Central memory CD8-positive, alpha-beta T cell (primary cell): ENCODE measurements around the gene CNTN1.

Source experiments
- ATAC-seq: fragments of 150-1000 bp; cut with Tn5 transposase; replicated peaks from 2 replicates; pipeline ENCODE4 v1.10.0; 2022; ENCODE audit warnings: mild to moderate bottlenecking, moderate FRiP score, moderate number of reproducible peaks; ENCODE audit not compliant: poor library complexity, severe bottlenecking; ENCODE audit errors: extremely low read depth
- DNase-seq, 2 donors: peaks; one replicate each; pipeline ENCODE4 v3.0.0; 2021; ENCODE audit warnings: low spot score in 2 of 2
- H3K27ac Mint-ChIP-seq: one replicate; pipeline ENCODE4 v1.8.0; 2022; ENCODE audit warnings: low read depth, mild to moderate bottlenecking, moderate library complexity, mixed read lengths
- H3K27me3 Mint-ChIP-seq: one replicate; pipeline ENCODE4 v1.8.0; 2022; ENCODE audit warnings: mixed read lengths
- H3K36me3 Mint-ChIP-seq: one replicate; pipeline ENCODE4 v1.8.0; 2022; ENCODE audit warnings: mild to moderate bottlenecking, moderate library complexity, mixed read lengths; ENCODE audit not compliant: insufficient read depth
- H3K4me1 Mint-ChIP-seq: one replicate; pipeline ENCODE4 v1.8.0; 2022; ENCODE audit warnings: mixed read lengths
- H3K4me3 Mint-ChIP-seq: one replicate; pipeline ENCODE4 v1.8.0; 2022; ENCODE audit warnings: mild to moderate bottlenecking, moderate library complexity, mixed read lengths
- H3K9me3 Mint-ChIP-seq: one replicate; pipeline ENCODE4 v1.8.0; 2022; ENCODE audit warnings: mixed read lengths

Gene CNTN1

DNA sequence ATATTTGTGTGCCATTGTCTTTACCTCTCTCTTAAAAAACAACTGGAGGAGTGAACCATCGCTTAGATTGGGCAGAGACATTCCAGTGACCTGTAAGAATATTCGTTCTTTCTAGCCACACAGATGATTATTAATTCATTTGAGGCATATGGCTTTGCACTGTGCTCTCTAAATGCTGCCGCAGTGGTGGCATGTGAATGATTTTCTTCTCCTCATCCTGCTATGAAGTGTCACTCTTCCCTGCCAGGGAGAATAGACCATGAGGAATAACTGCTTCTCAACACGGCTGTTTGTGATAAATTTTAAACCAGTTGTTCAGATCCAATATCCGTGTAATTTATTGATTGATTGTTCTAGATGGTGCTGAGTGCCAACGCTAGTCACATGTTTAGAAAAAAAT, 225.3 kb downstream of the CNTN1 start:
- Mint-ChIP-seq H3K27me3 (no peaks in the 10 kb centered on the region), H3K9me3 (no peaks in the 10 kb centered on the region), H3K4me3 (no peak overlapping the region), H3K36me3 (no peaks in the 10 kb centered on the region), H3K4me1 (no peaks in the 10 kb centered on the region), H3K27ac (no peak overlapping the region)
- no peak for DNase-seq
- no peak for ATAC-seq

DNA sequence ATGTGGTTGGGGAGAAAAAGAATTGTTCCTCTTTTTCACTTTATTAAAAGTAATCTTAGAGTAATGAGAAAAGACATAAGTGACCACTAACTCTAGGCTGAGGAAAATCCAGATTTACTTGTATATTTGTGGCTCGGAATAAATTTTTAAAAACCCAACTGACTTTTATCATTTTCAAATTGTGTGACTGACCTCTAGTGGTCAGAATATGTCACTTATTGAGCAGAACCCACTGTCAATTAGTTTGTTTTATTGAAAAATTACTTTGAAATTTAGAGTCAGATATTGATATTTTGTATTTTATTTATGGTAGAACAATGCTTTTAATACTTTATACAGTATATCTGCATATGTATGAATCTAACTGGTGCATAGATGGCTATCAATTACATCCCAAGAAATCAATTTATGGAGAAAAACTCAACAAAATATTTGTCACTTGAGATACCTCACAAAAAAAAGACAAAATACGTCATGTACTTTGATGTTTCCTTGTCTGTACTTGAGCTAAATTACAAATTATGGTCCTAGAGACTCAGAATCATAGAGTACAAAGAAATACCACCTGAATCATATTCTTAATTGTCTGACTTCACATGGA, 229.4 kb downstream of the CNTN1 start:
- Mint-ChIP-seq H3K4me3 (no peak overlapping the region), H3K36me3 (no peaks in the 10 kb centered on the region), H3K4me1 (no peaks in the 10 kb centered on the region), H3K27ac (no peak overlapping the region), H3K9me3 (no peaks in the 10 kb centered on the region), H3K27me3 (no peaks in the 10 kb centered on the region)
- DNase-seq (no peak), ATAC-seq (no peak)

DNA sequence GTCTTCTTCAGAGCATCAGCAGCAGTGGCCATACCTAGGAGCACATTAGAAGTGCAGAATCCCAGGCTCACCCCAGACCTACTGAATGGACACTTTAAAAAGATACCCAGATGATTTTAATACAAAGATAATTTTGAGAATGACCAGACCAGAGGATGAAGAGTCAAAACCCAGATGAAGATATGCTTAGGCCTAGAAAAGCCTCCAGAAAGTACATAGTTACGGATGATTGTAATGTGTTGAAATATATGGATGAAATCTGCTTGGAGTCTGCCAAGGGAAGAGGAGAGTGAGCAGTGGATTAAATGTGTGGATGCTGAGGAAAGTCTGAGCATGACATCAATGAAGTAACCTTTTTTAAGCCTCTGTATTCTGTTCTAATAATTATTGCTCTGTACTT, 245.7 kb downstream of the CNTN1 start:
- no peak overlapping the region for H3K4me3 Mint-ChIP-seq
- H3K27ac Mint-ChIP-seq: no peak overlapping the region
- H3K4me1 Mint-ChIP-seq: no peaks in the 10 kb centered on the region
- no peaks in the 10 kb centered on the region for H3K36me3 Mint-ChIP-seq
- no peaks in the 10 kb centered on the region for H3K27me3 Mint-ChIP-seq
- no peaks in the 10 kb centered on the region for H3K9me3 Mint-ChIP-seq
- DNase-seq (no peak), ATAC-seq (no peak)

DNA sequence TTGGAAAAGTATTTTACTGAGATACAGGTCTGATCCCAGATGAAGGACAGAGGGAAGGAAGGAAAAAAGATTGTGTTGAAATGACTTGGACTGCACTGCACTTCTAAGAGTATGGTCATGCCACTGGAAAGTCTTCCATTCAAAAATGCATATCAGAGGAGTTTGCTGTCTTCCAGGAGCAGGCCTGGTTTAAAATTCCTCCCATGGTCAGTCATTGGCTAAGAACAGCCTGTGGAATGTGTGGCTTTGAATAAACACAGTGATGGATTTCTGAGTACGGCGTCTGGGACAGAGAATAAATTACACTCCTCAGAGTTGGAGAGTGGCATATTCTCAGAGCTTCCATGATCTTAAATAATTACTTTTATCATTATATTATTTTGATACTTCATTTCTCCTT, 250.1 kb downstream of the CNTN1 start:
- no peak overlapping the region for H3K4me3 Mint-ChIP-seq
- H3K27ac Mint-ChIP-seq: no peak overlapping the region
- H3K27me3 Mint-ChIP-seq: no peaks in the 10 kb centered on the region
- H3K36me3 Mint-ChIP-seq: no peaks in the 10 kb centered on the region
- no peaks in the 10 kb centered on the region for H3K9me3 Mint-ChIP-seq
- ATAC-seq (no peak), DNase-seq (no peak)
- H3K4me1 Mint-ChIP-seq: no peaks in the 10 kb centered on the region

DNA sequence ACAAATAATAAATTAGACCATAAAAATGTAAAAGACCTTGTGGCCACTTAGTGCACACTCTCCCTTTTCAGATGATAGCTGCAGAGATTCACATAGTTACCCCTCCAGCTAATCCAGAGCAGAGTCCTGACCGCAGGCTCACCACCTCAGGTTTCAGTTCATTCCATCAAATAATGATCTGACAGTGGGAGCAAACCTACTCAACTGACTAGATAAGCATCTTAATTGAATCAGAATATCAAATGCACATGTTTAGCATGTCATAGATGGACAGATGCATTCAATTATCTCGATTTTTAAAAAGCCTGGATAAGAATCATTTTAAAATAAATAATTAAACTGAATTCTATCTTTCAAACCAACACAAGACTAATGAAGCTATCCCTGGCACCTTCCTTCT, 253.5 kb downstream of the CNTN1 start:
- no peaks in the 10 kb centered on the region for H3K36me3 Mint-ChIP-seq
- no peaks in the 10 kb centered on the region for H3K4me1 Mint-ChIP-seq
- H3K4me3 Mint-ChIP-seq: no peak overlapping the region
- H3K27me3 Mint-ChIP-seq: peaks cover 9% of the 10 kb centered on the region
- no peak overlapping the region for H3K27ac Mint-ChIP-seq
- no peaks in the 10 kb centered on the region for H3K9me3 Mint-ChIP-seq
- DNase-seq (no peak), ATAC-seq (no peak)

DNA sequence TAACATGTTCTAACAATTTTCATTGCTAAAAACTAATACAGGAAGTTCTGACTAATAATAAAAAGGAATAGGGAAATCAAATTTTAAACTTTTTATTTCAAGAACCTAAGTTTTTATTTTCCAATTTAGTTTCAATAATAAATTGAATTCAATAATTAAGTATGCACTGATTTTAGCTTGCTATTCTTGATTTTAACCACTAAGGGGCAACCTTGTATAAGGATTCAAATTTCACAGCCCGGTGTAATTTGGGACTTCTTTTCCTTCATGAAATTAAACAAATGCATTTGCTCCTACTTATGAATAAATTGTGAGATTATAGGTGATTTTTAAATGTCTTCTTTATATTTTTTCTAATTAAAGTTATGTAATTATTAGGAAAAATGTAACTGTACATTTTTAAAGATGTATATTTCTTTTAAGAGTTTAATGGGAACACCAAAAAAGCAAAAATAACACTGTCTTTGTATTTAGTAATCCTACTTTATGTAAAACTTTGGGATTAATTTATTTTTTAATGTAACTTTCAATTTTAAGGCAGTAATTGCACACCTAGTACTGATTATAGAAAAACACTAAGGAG, 254.5 kb downstream of the CNTN1 start:
- no peak overlapping the region for H3K4me3 Mint-ChIP-seq
- H3K9me3 Mint-ChIP-seq: no peaks in the 10 kb centered on the region
- H3K27me3 Mint-ChIP-seq: peaks cover 9% of the 10 kb centered on the region
- no peak overlapping the region for H3K27ac Mint-ChIP-seq
- no peaks in the 10 kb centered on the region for H3K4me1 Mint-ChIP-seq
- ATAC-seq (no peak), DNase-seq (no peak)
- no peaks in the 10 kb centered on the region for H3K36me3 Mint-ChIP-seq

DNA sequence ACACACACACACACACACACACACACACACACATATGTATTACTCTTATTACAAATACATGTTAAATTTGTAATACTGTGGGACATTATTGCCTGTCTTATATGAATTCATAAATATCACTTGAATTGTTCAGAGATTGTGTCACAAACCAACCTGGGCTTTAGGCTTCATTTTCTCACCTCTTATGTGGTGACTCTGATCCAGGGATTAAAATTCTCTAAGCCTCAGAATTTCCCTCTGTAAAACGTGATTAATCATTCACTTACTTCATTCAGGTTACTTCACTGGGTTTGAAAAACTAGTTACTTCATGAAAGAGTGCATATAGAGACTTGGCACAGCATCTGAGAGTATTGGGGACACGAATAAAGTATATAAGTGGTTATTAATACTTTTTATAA, 255.6 kb downstream of the CNTN1 start:
- H3K9me3 Mint-ChIP-seq: no peaks in the 10 kb centered on the region
- no peaks in the 10 kb centered on the region for H3K4me1 Mint-ChIP-seq
- no peak overlapping the region for H3K27ac Mint-ChIP-seq
- H3K27me3 Mint-ChIP-seq: peaks cover 9% of the 10 kb centered on the region
- DNase-seq (no peak), ATAC-seq (no peak)
- no peaks in the 10 kb centered on the region for H3K36me3 Mint-ChIP-seq
- no peak overlapping the region for H3K4me3 Mint-ChIP-seq

DNA sequence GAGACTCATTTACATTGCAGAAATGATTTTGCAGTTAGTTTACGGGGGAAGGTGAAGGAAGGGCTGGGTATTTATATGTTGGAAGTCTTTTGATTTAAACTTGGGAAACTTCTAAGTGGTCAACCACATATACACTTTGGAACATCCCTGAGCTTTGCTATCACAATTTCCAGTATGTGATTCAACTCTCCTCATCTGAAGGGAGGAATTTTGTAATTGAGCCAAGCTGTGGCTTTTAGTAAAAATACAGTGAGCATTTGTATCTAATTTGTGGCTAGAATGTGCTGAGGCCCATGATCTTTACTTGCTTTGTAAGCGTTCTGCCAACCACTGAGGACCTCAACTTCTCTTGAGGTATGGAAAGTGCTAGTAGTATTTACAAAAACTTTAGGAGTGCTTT, 260.8 kb downstream of the CNTN1 start:
- H3K4me1 Mint-ChIP-seq: no peaks in the 10 kb centered on the region
- H3K9me3 Mint-ChIP-seq: no peaks in the 10 kb centered on the region
- no peak overlapping the region for H3K27ac Mint-ChIP-seq
- peaks cover 9% of the 10 kb centered on the region for H3K27me3 Mint-ChIP-seq
- H3K36me3 Mint-ChIP-seq: no peaks in the 10 kb centered on the region
- DNase-seq (no peak), ATAC-seq (no peak)
- no peak overlapping the region for H3K4me3 Mint-ChIP-seq

DNA sequence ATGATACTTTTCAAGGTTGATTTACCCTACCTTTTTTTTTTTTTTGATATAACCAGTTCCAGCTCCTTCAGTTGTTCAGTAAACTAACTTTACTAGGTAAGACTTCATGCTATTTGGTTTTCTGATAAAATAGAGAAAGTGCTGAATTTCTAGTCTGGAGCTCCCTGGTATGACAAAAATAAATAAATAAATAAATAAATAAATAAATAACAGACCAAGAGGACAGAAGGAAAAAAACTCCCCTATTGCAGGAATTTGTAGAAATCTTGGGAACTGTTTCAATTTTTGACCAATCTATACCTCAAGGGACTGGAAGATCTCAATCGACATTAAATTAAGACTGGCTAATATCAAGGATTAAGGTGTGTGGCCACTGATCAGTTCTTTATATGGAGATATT, 265.2 kb downstream of the CNTN1 start:
- Mint-ChIP-seq H3K27me3 (no peaks in the 10 kb centered on the region), H3K36me3 (no peaks in the 10 kb centered on the region), H3K27ac (no peak overlapping the region), H3K4me3 (no peak overlapping the region), H3K9me3 (no peaks in the 10 kb centered on the region), H3K4me1 (no peaks in the 10 kb centered on the region)
- ATAC-seq: no peak
- no peak for DNase-seq

DNA sequence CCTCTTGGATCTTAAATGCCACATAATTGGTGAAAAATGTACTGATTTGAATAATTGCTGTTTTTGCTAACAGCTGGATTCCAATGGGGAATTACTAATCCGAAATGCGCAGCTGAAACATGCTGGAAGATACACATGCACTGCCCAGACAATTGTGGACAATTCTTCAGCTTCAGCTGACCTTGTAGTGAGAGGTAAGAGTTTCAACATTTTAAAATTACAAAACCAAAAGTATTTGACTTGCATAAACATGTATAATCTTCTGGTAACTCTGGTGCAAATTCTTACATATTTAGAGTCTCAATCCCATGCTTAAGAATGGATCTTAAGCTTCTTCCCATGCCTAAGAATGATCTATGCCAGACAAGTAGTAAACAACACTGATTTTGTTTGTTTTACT, 266.8 kb downstream of the CNTN1 start:
- Mint-ChIP-seq H3K27ac (no peak overlapping the region), H3K4me1 (no peaks in the 10 kb centered on the region), H3K9me3 (no peaks in the 10 kb centered on the region), H3K4me3 (no peak overlapping the region), H3K36me3 (no peaks in the 10 kb centered on the region), H3K27me3 (no peaks in the 10 kb centered on the region)
- ATAC-seq (no peak), DNase-seq (no peak)

DNA sequence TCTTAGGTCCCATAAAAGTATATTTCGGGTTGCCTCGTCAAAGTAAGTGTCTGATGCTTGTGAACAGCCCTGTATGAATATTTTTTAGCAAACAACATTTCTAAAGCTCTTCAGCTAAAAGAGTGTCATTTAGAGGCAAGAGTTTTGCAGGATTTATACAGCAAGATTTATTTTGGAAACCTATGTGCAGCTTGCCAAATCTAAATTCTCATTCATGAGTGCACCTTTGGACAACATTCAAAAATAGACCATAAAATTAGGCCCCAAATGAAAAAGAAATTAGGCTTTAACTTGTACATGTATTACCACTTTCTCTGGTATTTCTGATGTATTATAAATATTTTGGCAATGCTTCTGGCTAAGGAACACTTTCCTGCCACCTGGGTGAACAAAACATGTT, 271.5 kb downstream of the CNTN1 start:
- no peak for ATAC-seq
- H3K4me3 Mint-ChIP-seq: no peak overlapping the region
- H3K27me3 Mint-ChIP-seq: no peaks in the 10 kb centered on the region
- H3K9me3 Mint-ChIP-seq: no peaks in the 10 kb centered on the region
- H3K27ac Mint-ChIP-seq: no peak overlapping the region
- peaks cover 2% of the 10 kb centered on the region for H3K36me3 Mint-ChIP-seq
- no peaks in the 10 kb centered on the region for H3K4me1 Mint-ChIP-seq
- DNase-seq: no peak

DNA sequence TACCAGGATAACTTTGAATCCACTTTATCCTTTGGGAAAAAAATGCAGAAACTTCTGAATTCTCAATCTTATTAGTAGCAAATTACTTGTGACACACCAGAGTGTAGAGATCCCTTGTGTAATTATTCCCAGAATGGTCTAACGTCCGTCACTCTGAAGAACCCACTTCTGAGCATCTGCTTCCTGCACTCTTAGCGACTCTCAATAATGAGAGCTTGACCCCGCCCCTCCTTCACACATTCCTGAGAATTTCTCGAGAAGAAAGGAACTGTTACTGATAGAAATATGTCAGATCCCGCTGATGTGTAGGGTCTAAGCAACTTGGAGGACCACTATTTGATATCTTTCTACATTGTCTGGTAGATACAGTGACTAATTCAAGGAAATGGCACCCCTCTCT, 277.6 kb downstream of the CNTN1 start:
- H3K27me3 Mint-ChIP-seq: no peaks in the 10 kb centered on the region
- H3K4me1 Mint-ChIP-seq: no peaks in the 10 kb centered on the region
- H3K9me3 Mint-ChIP-seq: no peaks in the 10 kb centered on the region
- H3K4me3 Mint-ChIP-seq: no peak overlapping the region
- ATAC-seq: no peak
- peaks cover 2% of the 10 kb centered on the region for H3K36me3 Mint-ChIP-seq
- H3K27ac Mint-ChIP-seq: no peak overlapping the region
- no peak for DNase-seq

DNA sequence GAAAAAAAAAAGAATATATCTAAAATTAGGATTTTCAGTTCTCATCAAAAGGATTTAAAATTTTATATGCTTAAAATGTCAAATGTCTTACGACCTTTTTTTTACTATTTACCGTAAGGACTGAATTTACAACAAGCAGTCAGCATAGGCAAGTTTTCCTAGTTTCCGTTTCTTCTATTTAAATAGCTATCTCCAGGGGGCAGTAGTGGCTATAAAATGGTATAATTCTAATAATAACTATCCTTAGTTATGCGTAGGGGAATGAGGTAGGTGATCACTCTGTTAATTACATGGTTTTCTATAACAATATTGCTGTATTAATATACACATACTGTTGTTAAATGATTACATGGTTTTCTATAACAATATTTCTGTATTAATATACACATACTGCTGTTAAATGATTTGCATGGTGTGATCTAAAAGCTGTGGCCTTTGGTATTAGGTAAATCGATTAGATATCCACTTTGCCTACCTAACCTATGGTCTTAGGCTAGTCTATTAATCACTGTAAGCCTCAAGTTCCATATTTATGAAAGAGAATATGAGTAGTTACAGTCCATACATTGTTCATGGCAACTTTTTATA, 278.2 kb downstream of the CNTN1 start:
- H3K4me3 Mint-ChIP-seq: no peak overlapping the region
- no peaks in the 10 kb centered on the region for H3K4me1 Mint-ChIP-seq
- no peaks in the 10 kb centered on the region for H3K9me3 Mint-ChIP-seq
- no peaks in the 10 kb centered on the region for H3K27me3 Mint-ChIP-seq
- peaks cover 2% of the 10 kb centered on the region for H3K36me3 Mint-ChIP-seq
- ATAC-seq: no peak
- no peak for DNase-seq
- H3K27ac Mint-ChIP-seq: no peak overlapping the region
